GM18508 (cell line): ENCODE data around the gene OR6Y1.

Experiments used
- ATAC-seq: cut with Tn5 transposase; IDR thresholded peaks from one replicate; pipeline ENCODE4 v1.9.1; 2021; ENCODE audit warnings: moderate number of reproducible peaks; ENCODE audit not compliant: insufficient read depth, unreplicated experiment

OR6Y1 gene

GRCh38 chr1:158554352-158554751 is at the start of gene OR6Y1:
OR6Y1 (minus strand) TSS chr1:158554405; CDS start chr1:158548105, 6,300 bp downstream.
- ATAC-seq = no peak

- ATAC-seq = no peak
Observed at GRCh38 chr1:158600735-158601134, 46.5 kb upstream of the OR6Y1 start.

GRCh38 chr1:158586942-158587341 is 32.7 kb upstream of the OR6Y1 start:
- no peak for ATAC-seq

DNA sequence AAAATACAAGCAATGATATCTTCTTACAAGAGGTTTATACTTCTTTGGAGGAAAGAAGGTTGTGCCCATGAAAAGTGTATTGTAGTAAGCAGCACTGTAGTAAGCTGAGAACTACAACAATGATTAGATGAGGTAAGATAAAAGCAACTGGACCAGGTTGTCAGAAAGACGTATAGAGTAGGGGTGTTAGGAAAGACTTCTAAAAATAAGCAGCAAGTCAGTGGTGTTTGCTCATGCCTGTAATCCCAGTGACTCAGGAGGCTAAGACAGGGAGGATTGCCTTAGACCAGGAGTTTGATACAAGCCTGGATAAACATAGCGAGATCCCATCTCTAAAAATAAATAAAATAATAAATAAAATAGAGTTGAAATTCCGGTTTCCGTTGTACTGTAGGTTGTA is 29.8 kb upstream of the OR6Y1 start:
- no peak for ATAC-seq

DNA sequence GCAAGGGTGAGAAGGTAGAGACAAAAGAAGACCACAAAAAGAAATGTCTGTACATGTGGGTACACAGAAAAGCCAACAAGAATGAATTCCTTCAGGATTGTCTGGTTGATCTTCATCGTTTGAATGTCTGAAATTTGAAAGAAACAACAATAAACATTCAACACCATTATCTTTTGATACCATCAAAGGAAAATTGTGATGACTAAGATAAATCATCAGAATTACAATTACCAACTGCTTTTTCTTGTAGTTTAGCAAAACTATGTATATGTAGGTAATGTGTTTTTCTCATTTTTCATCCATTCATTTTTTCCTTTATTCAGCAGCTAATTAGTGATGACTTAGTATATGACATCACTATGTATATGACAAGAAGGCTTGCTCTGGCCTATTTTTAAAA is 25.5 kb upstream of the OR6Y1 start, which contains the start of gene OR10X1:
Gene OR10X1 (minus strand): TSS at position 167 of the 400 bp plus-strand sequence. CDS start 0 bp downstream, at position 167.
- no peak for ATAC-seq

GRCh38 chr1:158577561-158577960 is 23.4 kb upstream of the OR6Y1 start:
- ATAC-seq = no peak

- ATAC-seq = no peak
Observed at GRCh38 chr1:158572226-158572625, 18.0 kb upstream of the OR6Y1 start.

- ATAC-seq = no peak
Observed at GRCh38 chr1:158570480-158570879, 16.3 kb upstream of the OR6Y1 start, which contains the start of gene OR6P1. OR6P1 (minus strand) TSS chr1:158570580; CDS start chr1:158563604, 6,976 bp downstream.

DNA sequence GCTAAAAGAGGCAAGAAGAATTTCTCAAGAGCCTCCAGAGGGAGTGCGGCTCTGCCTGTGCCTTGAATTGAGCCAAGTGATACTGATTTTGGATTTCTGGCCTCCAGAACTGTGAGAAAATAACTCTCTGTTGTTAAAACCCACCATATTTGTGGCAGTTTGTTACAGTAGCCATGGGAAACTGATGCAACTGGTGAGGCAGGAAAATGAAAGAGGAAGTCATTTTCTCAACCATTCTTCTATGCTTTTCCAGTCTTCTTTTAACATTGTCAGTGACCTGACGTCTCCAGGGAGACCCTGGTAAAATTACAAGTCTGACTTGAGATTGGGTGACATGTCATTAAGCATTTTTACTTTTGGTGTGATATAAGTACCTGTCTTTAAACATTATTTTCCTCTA is 10.4 kb upstream of the OR6Y1 start:
- ATAC-seq = no peak

DNA sequence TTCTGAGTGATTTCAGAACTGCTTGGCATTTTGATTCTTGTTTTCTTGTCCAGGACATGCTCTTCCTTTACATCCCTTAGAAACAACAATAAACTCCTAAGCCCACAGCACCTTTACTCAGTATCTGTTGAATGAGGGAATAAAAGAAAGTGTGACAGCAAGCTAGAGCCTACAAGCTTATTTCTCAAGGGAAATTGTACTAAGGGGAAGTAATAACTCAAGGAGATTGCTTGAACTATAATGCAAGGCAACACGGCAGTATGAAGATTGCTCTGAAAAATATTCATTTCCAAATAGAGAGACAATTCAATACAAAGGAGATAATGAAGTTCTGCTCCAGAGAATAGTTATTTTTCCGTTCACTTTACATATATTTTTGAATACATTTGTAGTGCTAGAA is 9.6 kb upstream of the OR6Y1 start:
- ATAC-seq = no peak

DNA sequence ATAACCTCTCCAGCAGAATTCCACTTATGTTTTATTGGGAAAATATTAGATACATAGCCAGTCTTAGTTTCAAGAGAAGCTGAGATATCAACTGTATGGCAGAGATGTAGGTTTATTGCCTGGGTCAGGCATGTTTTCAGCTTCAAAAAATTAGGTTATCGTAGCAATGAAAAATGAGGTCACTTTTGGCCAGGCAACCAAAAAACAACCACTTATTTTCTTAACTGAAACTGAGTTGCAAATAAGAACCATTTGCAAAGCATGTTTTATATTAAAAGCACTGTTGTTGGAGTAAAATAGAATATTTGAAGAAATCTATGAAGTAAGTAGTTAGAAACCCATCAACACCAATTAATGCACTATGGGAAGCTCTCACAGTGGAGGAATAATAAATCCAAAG is 5.5 kb upstream of the OR6Y1 start:
- ATAC-seq = no peak

DNA sequence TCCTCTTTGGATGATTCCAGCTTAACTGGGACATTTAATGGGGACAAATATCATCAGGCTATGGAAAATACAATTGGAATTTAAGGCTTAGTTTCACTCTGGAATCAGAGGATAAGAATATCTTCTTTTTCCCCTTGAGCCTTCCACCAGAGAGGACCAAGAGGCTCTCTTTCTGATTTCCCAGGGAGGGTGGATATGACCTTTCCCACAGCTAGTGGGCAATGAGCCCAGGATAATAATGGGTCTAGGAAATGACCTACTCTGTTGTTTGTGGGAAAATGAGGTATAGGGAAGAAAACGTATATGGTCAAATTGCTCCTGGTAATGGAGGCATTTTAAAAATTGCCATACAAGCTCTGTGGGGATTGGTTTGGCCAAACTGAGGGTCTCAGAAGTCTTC is 1.9 kb downstream of the OR6Y1 start:
- ATAC-seq = no peak

- no peak for ATAC-seq
Observed at GRCh38 chr1:158547533-158547932, 6.7 kb downstream of the OR6Y1 start.

DNA sequence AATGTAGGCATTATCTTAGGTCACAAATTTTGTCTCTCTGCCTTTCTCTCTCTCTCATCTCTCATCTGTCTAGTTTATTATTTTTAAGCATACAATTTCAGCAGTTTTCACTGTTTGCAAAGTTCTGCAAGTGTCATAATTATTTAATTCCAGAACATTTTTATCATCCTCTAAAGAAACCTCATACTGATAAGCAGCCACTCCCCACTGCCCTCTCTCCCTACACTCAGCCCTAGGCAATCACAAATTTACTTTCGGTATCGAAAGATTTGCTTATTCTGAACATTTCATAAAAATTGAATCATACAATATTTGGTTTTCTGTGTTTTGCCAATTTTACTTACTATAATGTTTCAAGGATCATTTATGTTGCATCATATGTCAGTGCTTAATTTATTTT is 16.6 kb downstream of the OR6Y1 start:
- no peak for ATAC-seq

DNA sequence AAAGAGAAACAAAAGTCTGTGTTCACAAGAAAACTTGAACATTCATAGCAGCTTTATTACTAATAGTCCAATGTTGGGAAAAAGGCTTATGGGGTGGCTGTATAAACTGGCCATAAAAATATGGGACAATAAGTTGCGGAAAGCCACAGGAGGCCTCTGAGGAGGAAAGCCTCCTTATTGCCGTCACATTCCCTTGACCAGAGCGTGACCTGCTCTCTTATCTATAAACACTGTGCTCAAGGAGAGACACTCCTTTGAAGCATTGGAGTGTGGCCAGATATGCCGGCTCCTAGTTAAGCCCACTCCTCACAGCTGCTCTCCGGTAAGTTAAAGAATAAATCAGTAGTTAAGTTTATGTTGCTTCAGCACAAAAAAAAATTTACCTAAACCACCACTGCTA is 19.7 kb downstream of the OR6Y1 start:
- no peak for ATAC-seq

- no peak for ATAC-seq
Observed at GRCh38 chr1:158527190-158527815, 26.9 kb downstream of the OR6Y1 start.

GRCh38 chr1:158521666-158522058 is 32.5 kb downstream of the OR6Y1 start:
- no peak for ATAC-seq

GRCh38 chr1:158520955-158521665 is 33.1 kb downstream of the OR6Y1 start:
- no peak for ATAC-seq

DNA sequence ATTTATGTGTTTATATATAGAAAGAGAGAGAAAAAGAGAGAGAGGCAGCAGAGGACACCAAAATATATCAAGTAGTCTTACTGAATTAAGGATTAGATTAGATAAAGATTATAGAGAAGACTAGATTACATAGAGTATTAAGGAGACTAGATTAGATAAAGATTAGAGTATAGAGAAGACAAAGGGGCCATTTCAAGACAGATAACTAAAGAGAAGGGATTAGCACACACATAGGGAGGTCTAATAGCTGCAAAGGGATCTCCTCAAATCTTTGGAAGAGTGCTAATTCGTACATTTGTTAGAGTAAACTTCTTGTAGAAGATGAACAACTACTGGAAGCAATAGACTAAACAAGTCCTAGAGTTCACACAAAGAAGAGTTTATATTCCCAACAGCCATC is 34.2 kb downstream of the OR6Y1 start:
- no peak for ATAC-seq

- no peak for ATAC-seq
Observed at GRCh38 chr1:158516966-158517365, 37.2 kb downstream of the OR6Y1 start.

DNA sequence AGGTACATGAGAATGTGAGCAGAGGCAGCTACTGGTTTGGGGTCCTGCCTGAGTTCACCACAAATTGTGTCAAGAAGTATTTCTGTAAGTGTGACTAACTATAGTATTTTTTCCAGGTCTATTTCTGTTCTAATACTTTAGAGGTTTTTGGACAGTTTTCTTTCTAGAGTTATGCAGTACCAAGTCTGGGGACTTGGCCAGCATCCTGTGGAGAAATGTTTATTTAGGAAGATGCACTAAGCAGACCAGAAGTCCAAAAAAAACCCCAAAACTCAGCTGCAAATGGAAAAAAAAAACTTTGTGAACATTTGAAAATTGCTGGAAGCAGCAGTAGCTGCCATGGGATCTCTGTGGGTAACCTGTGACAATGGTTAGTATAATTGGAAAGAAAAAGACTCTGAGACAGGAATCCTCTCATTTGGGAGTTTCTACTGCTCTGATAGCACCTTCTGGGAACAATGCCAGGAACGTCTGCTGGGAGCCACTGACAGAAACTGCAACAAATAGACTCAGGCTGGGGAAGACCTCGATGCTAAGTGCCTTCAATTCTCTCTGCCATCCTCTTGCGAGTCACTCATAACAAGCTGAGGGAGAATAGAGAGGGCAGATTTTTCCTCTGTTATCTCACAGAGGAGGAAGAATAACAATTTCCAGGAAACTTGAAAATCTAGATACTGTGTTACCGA is 44.6 kb downstream of the OR6Y1 start:
- no peak for ATAC-seq
